GM19351 (cell line): ENCODE data around the gene MAPK9.

Experiments used
- ATAC-seq: cut with Tn5 transposase; IDR thresholded peaks from one replicate; pipeline ENCODE4 v1.9.1; 2021; ENCODE audit warnings: mild to moderate bottlenecking, moderate library complexity; ENCODE audit not compliant: unreplicated experiment

Gene MAPK9

DNA sequence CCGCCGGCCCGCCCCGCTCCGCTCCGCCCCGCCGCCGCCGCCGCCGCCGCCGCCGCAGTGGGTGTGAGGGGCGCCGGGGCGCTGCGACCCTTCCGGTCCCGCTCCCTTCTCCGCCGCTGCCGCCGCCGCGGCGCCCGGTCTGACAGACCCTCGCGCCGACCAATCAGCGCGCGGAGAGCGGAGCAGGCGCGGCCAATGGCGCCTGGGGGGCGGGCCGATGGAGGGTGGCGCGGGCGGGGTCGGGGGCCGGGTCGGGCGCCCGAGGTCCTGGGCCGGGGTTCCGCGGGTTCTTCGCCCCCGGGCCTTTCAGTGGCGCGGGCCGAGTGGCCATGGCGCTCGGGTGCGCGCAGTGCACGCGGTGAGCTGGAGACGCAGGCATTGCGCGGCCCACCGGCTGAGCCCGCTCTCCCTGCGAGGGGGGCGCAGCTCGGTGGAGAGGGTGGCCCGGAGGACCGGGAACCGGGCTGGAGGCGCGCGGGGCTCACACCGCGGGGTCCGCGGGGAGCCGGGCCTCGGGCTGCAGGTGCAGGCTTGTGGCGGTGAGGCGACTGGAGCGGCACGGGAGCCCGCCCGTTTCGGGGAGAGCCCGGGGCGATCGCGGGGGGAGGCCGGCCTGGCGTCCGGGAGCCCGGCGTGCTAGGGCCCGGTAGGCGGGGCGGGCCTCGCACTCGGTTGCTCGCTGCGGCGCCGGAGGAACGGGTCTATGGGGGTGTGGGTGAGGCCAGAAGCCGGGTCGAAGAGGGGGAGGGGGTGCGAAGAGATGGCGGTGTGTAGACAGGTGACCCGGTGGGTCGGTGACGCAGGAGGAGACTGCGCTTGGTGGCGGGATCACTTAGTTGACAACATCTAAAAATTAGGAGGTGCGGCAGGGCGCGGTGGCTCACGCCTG lies at the start of gene MAPK9:
Gene MAPK9 (minus strand): TSS at position 141 of the 889 bp plus-strand sequence. CDS start 11,522 bp downstream, outside the sequence.
- ATAC-seq = peak; percentile 76

DNA sequence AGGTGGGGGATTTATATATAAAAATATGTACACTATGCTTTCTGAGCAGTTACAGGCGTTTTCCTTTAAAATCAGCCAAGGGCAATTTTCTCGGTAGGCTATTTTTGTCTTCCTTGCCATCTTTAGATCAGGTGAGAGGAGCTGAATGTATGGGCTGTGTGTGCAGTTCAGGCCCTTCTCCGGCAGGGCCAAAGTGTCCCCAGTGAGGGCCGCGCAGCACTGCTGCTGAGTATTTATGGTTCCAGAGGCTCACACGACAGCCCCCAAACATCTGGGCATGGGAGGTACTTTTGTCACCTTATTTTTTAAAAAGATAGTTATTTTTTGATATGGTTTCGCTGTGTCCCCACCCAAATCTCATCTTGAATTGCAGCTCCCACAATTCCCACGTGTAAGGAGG lies 49.7 kb upstream of the MAPK9 start:
- no peak for ATAC-seq

DNA sequence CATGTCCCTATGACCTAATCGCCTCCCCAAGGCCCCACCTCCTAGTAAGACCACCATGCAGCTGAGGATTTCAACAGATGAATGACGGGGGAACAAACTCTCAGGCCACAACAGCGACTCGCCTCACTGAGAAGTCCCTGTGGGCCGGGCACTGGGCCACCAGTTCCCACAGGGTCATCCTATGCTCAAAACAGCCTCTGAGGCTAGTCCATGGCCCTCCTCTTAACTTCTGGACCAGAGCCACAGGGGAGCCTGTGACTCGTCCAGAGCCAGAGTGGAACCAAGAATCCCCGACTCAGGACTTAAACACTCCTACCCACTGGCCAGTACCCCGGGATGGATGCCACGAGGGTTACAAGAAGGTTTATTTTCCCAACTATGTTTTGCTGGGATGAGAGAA lies 49.0 kb upstream of the MAPK9 start:
- ATAC-seq = no peak

DNA sequence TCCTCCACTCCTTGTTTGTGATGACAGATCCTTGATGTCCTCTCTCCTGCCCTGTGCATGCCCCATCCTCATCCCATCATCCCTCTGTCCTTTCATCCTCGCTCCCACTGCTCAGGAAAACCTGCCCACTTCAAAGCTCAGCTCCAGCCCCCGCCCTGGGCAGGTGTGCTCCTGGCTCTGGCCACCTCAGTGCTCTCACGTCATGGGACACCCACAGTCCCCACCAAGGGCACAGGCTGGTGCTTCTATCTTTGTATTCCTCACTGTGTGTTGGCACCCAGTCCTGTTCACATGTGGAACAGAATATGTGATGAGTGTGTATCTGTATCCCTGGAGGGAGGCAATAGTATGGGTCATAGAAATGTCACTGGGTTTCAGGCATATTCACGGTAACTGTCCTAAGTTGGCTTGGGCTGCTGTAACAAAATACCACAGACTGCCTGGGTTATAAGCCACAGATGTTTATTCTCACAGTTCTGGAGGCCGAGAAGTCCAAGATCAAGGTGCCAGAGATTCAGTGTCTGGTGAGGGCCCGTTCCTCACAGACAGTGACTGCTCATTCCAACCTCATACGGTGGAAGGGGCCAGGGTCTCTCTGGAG lies 47.8 kb upstream of the MAPK9 start:
- no peak for ATAC-seq

DNA sequence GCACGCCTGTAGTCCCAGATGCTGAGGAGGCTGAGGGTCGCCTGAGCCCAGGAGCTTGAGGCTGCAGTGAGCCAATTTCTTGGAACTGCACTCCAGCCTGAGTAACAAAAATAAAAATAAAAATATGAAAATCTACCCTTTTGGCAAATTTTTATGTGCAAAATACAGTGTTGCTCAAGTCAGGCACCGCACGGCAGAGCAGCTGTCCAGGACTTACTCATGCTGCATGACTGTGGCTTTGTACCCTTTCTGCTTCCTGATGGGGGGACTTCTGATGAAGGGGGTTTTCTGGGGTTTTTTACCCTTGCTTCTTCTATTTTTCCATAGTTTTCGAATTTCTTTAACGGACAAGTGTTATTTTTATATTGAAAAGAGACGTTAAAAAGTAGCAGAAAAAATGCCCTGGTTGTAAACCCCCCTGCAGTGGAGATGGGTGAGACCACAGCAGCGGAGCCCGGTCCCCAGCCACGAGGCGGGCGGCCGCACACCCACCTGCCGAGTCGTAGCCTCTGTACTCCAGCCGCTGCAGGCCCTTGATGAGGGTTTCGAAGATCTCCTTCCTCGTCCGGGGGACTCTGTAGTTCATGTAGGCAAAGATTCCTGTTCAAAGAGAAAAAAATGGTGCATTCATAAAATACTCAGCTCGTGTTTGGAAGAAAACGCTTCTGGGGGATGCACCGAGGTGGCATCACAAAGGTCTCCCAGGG lies 46.3 kb upstream of the MAPK9 start:
- no peak for ATAC-seq

DNA sequence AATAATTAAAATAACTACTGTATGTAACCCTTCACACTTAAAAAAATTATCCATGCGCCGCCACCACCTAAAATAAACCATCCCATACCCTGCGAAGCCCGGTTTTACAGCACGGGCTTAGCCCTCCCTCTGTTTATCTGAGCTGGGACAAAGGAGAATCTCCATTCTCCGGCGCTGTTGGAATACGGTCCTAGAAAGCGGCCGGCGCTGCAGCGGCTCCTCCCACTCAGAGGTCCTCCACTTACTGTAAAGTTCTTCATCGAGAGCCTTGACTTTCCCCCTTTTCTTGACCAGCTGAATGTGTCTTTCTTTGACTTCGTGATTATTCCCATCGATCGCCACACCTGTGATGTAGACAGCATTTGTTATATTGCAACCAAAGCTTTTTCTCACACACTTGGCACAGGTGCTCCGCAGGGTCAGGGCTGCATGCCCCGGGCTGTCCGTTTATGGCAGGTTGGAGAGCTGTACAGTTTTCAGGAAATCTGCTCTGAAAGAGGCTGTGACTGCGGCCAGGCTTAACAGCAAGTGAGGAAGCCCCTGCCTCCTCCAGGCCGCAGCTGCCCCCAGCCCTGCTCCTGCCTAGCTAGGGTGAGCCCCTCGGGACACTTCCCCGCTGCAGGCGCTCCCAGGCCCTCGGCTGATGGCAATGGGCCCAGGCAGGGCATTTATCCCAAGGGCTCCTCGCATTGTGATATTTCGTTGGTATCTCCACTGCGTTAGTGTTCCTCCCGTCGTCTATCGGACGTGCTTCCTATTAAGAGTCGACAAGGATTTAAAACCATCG lies 44.5 kb upstream of the MAPK9 start:
- ATAC-seq = no peak

DNA sequence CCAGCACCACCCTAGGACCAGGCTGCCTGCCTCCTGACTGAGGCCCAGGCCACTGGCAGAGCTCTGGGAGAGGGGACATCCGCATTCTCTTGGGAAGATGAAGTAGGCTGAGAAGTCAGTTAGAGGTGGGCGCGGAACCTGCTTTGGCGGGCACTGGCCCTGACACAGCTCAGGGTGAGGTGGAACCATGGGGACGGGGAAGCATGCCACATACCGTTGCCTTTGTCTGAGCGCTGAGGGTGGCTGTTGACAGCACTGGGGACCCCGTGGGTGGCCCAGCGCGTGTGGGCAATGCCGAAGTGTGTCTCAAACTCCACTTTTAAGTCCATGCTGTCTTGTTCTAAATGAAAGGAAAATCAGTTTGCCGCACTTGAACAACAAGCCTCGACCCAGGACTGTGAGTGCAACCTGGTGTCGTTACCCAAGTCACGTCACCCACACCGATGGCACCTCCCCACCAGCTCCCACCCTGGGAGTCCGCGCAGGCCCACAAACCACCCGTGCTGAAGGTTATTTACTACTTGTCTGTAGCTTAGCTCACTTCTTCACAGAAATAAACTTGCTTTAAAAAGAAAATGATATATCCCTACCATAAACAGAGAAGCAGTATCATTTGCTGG lies 43.8 kb upstream of the MAPK9 start:
- no peak for ATAC-seq

DNA sequence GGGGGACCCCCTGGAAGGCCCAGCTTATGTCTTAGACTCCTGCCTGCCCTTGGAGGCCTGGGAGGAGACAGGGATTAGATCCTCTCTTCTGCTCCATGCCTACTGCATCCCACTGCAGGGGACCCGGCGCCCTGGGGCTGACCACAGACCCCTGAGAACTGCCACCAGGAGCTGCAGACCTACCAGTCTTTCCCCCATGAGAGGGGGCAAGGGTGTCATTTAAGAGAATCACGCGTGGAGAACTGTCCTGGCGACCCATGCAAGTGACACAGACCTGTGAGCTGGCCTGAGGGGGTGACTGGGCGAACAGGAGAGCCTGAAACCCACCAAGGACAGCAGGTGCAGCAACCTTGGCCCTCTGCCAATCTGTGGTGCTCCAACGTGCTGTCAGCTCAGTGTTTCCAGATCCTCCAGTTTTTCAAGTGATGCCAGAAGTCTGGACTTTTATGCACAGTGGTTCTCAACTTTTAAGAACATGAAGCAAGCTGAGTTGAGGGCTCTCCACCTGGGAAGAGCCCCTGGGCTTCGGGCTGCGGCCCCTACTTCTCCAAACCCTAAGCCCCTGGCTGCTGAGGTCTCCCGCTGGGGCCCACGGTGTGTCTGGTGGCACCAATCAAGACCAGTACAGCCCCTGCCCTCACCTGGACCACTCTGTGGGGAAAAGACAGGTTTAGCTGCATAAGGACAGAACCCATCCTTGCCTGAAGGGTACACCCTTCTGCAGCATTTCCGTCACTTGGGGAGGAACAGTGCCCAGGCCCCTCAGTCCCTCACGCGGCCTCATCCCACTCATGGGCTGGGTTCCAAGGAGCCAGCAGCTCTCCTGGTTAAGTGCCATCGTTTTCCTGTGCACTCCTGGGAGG lies 43.1 kb upstream of the MAPK9 start:
- no peak for ATAC-seq

DNA sequence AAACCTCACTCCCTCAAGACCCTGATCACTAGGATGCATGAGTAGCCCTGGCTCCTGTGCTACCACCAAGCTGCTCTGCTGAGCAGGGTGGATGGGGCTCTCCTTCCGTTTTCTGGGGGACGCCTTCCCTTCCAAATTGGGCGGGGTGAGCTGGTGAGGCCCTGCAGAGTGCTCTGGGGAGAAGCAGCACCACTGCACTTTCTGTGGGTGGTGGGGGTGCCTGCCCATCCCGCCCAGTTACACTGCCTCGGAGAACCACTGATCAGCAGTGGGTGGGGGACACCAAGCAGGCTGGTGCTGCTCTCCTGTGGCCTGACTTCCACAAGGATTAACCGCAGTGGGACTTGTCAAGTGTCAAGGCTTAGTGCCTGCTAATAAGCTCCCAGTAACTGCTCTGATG lies 42.3 kb upstream of the MAPK9 start:
- ATAC-seq = no peak

DNA sequence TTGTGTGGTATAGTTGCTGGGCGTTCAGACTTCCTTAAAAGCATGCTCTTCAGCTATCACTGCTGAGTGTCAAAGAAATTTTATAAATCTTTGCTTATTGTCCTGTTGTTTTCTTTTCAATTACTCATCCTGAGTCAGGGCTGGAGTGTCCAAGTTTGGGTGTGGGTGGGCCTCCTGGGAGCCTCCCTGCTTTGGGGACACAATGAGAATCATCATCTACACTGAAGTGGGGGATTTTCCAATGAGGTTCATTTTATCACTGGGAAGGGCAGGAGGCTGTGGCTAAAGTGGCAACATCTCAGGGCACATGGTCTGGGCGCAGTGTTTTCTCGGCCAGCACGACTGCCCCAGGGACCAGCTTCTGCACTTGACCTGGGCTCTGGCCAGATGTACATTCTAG lies 41.8 kb upstream of the MAPK9 start:
- ATAC-seq = no peak

DNA sequence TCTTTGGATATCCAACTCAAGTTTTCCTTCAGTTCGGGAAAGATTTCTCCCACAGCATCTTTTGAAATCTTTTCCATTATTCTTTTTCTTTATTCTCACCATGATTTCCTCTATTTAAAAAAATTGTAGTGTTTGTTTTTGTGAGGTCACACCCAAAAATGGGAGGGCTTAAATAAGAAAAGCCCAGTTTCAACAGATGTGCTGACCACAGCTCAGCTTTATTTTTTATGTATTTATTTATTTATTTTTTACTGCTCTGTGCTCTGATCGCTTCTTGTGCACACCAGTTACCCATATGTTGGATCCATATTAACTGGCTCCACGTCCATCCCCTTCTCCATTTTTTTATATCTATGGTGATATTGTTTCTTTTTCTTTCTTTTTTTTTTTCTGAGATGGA lies 41.0 kb upstream of the MAPK9 start:
- ATAC-seq = no peak

DNA sequence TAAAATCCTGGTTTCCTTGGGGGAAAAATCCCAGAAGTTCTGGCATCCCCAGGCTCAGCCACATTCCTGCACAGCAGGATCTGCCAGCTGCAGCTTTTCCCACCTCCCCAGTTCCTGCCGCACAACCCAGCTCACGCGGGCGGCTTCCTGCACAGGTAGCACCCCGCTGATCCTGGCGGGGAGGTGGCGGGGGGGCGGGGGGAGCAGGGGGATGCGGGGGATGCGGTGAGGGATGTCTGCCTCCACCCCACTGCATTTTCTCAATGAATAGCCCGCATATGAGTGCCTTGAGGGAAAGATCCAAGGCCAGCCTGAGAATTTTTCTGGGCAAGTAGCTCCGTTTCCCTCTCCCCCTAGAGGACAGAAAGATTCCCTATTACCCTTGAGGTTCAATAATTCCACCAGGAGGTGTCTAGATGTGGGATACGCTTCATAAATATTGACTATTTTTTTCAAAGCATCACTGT lies 40.2 kb upstream of the MAPK9 start:
- no peak for ATAC-seq

DNA sequence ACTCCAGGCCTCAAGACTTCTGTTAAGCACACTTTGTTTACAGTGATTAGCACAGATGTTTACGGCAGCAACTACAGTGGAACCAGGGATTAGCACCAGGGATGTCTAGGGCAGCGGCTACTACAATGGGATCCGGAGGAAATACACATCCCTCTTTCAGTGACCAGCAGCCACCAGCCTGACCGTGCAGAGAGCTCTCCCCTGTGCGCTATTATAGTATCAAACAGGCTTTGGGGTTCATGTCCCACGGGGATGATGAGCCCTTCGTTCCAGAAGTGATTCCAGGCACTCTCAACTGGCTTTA lies 39.7 kb upstream of the MAPK9 start:
- ATAC-seq = no peak

DNA sequence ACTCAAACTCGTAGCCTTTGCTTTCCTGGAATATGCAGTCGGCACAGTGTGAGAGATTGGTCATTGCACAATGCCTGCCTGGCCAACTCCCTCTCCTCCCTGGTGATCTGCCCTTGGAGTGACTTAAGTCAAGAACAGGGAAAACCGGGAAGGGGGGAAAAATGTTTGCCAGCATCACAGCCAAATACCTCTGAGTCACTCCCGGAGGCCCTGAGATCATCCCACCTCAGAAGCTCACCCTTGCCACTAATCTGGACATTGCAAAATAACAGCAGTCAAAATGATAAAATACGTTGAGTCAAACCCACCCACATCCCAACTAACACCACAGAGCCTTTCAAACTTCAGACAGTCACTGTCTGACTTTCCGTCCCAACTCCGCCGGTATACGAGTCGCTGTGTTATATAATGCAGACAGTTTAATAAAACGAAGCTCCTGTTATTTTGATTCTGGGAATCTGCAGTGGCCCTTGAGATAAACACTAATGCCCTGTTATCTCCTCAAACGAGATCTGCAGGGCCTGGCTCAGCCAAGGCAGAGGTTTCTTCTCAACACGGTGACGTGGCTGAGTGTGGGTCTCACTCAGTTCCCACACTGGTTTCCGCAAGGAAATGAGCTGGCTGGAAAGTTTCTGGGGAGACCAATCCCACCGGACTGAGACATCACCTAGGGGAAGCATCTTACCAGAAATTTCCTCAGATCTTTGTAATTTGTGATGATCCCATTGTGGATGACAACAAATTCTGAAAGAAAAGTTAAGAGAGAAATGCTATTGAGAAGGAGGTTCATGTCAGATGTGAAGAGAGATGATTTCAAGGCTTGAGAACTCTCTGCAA lies 39.1 kb upstream of the MAPK9 start:
- ATAC-seq = no peak

DNA sequence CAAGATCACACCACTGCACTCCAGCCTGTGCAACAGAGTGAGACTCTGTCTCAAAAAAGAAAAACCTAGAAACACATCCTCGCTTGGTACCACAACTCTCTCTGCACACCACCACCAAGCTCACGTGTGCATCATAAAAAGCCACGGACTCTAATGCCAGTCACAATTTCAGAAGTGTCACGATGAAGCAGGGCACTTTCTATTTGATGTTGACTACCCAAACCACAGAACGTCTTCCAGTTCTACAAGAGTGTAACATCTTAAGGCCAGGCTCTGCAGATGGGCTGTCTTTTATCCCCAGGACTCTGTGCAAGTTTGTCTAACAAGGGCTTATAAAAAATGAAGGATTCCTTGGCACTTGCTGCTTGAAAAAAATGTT lies 38.4 kb upstream of the MAPK9 start:
- no peak for ATAC-seq

DNA sequence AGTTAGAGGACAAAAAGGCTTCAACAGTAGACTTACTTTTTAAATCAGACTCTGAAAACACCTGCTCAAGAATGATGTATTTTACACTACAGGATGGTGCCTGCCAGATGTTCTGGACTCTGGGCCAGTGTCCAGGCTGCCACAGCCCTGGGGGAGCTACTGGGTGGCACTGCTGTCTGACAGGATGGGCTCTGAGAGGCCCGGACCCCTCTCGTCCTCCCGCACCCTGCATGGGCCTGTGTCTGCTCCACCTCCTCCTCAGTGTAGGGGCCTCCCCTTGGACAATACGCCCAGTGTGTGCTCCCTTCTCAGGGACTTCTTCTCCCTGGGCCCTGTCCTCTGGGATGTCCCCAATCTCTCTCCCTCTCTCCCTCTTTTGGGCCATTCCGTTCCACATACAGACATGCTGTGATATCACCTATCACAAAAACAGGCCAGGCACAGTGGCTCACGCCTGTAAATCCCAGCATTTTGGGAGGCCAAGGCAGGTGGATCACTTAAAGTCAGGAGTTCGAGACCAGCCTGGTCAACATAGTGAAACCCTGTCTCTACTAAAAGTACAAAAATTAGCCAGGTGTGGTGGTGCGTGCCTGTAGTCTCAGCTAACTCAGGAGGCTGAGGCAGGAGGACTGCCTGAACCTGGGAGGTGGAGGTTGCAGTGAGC lies 37.9 kb upstream of the MAPK9 start:
- ATAC-seq = no peak

DNA sequence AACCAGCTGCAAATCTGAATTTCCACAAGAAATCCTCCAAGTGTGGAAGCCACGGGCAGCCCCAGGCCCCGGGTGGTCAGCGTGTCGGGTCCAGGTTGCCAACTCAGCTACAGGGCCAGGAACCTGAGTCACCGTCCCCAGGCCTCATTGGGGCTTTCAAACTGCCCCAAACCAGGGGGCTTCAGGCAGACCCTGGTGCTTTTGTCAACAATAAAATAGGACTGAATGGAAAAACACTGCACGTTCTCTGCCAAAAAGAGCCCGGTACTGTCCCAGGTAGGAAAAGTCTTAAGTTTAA lies 37.2 kb upstream of the MAPK9 start:
- ATAC-seq = no peak

DNA sequence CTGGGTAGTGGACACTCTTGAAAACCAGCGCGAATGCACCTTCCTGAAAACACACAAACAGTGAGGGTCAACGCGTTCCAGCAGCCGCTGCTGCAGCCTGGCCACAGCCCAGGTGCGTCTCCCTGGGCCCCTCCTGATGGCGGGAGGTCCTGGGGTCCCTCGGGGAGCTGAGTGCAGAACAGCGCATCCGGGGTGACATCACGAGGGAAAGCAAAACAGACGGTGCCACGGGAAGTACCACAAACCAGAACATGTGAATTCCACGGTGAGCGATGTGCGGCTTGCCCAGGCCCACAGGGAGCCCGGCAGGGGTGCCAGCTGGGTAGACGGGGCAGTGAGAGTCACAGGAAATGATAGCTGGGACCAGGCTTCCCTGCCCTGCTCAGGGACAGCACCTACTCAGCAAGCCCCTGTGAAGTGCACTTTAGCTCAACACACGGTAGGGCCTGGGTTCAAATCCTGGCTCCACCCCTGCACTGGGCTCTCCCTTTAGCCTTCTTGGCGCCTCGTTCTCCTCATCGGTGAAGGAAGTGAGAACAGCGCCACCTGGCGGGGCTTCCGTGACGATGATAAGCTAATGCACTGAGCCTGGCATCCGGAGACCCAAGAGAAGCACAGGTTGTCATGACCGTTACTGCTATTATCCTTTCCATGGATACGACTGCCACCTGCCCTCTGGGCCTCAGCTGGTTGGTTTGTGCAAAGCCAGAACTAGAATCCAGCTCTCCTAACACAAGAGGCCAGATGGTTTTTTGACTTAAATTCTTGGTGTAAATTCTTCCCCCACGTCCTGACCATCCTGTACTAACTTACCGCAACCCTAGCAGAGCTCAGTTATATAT lies 36.6 kb upstream of the MAPK9 start:
- peak; percentile 95 for ATAC-seq
